RWPE1 (cell line): Measurements from ENCODE around the gene FIGNL2.

Experiments used
- CTCF ChIA-PET: fragments of 350-600 bp; sonication (Branson Sonifier 250); formaldehyde crosslinking; extraction: SDS; loops from one replicate; lab custom pipeline; 2021; lab: Yijun Ruan, JAX
- POLR2A ChIA-PET: fragments of 400-600 bp; formaldehyde crosslinking; extraction: SDS; loops from one replicate; lab custom pipeline; 2020; ENCODE audit warnings: antibody characterized with exemption; ENCODE audit not compliant: low non-redundant PET; lab: Yijun Ruan, JAX
- DNase-seq: peaks from one replicate; pipeline ENCODE4 v3.0.0; 2012; ENCODE audit warnings: low spot score
- H3K27ac ChIP-seq: fragments of 450-650 bp; 2 replicates; pipeline ENCODE4 v1.5.1; 2017
- TF ChIP-seq, protein P1 (sequence below): fragments of 450-650 bp; conservative IDR thresholded peaks from 2 replicates; pipeline ENCODE4 v1.5.1; 2017; ENCODE audit warnings: low read depth, mild to moderate bottlenecking

FIGNL2 gene

DNA sequence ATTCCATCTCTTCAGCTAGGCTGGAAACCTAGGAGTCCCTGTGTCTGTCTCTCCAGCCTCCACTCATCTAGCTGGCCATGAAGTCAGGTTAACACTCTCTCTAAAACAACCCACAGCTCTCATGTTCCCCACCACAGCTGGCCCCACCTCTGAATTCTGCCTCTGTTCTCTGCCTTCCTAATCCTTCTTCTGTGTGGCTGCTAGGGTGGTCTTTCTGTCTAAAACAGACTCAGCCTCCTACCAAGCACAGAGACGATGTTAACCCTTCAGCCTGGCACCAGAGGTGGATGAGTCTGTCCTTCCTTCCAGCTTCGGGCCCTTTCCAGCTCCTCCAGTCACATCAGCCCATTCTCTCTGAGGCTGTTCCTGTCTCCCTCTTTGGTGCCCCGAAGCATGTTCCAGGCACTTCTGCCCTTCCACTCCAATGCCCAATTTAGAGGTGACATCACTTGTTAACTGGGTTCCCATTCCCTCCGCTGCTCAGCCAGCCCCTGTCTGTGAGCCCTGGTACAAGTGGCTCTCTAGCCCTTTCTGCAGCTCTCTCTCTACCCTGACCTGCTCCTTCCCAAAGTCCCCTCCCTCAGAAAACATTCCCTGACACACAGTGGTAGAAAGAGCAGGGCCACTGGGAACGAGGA is 9.1 kb downstream of the FIGNL2 start:
- POLR2A ChIA-PET: no interaction called here
- CTCF ChIA-PET: interaction anchor here (0.7 kb wide), 1 partner anchor 994 kb away, joined by 3 read pairs; no protein-coding TSS in a partner anchor
- DNase-seq: no peak
- TF ChIP-seq, protein P1, sequence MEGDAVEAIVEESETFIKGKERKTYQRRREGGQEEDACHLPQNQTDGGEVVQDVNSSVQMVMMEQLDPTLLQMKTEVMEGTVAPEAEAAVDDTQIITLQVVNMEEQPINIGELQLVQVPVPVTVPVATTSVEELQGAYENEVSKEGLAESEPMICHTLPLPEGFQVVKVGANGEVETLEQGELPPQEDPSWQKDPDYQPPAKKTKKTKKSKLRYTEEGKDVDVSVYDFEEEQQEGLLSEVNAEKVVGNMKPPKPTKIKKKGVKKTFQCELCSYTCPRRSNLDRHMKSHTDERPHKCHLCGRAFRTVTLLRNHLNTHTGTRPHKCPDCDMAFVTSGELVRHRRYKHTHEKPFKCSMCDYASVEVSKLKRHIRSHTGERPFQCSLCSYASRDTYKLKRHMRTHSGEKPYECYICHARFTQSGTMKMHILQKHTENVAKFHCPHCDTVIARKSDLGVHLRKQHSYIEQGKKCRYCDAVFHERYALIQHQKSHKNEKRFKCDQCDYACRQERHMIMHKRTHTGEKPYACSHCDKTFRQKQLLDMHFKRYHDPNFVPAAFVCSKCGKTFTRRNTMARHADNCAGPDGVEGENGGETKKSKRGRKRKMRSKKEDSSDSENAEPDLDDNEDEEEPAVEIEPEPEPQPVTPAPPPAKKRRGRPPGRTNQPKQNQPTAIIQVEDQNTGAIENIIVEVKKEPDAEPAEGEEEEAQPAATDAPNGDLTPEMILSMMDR: no peak
- H3K27ac ChIP-seq: no peak overlapping the region

DNA sequence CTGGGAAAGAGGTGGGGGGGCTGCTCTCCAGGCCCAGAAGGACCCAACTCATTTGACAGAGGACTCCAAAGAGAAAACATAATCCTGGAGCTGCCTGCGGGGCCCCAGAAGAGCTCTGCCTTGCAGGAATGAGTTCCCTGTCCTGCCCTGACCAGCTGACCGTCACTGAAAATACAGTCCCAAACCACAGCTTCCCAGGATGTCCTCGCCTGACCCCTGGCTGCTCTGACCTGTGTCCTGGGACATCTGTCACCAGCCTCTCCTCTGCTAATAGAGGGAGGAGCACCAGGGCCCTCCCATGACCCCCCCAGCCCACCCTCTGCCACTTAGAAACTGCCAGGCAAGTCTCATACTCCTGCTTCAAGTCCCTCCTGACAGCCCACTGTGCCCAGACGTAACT is 9.8 kb downstream of the FIGNL2 start:
- ChIA-PET POLR2A (no interaction called here), CTCF (interaction anchor here (0.7 kb wide), 1 partner anchor 995 kb away, joined by 3 read pairs; no protein-coding TSS in a partner anchor)
- TF ChIP-seq, protein P1: no peak
- DNase-seq: no peak
- no peak overlapping the region for H3K27ac ChIP-seq

DNA sequence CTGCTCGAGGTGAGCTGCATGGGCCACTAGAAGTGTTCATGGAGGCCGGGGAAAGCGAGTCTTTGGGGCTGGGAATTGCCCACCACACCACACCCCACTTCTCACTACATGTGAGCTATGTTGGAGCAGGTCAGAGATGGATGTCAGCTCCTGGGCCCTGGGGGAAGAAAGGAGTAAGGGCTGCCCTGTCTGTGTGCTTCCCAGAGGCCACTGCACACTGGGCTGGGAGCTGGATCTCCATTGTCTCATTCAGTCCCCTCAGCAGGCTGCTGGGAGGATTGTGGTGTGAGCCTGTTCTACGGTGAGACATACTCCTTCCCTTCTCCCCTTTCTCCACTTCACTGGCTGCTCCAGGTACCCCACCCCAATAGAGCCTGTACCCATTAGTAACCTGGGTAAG is 10.5 kb downstream of the FIGNL2 start:
- POLR2A ChIA-PET: no interaction called here
- CTCF ChIA-PET: no interaction called here
- no peak overlapping the region for H3K27ac ChIP-seq
- DNase-seq: no peak
- TF ChIP-seq, protein P1: no peak

DNA sequence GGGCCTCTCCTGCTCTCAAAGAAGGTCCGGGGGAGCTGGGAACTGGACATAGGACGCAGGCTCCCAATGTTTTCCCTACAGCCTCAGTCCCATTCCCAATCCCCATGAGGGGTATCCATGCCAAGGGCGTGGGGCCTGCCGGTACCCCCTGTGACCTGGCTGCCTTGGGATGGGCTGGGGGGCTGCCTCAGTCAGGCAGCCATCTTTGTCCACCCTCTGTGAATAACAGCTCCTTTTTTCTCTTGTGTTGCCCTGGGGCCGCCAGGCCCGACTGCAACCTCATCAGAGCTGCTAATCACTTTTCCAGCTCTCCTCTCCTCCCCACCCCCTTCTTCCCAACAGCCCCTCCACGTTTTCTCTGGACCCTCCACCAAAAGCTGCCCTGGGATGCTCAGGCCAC is 11.2 kb downstream of the FIGNL2 start:
- CTCF ChIA-PET: interaction anchor here (0.5 kb wide), 1 partner anchor 713 kb away, joined by 13 read pairs; no protein-coding TSS in a partner anchor
- no peak for DNase-seq
- POLR2A ChIA-PET: no interaction called here
- no peak overlapping the region for H3K27ac ChIP-seq
- TF ChIP-seq, protein P1: no peak

DNA sequence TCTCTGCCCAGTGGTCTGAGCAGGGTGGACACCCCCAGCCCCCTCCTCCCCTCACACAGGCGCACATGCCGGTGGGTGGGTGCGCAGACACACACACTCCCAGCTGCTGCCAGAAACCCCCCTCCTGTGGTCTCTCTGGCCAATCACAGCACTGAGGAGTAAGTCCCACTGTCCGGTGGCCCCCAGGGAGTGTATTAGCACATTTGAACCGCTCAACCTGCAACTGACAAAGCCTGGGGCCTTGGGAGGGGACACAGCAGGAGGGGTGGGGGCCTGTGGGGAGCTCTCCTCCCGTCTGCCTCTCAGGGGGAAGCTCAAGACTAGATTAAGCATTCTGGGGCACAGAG is 11.7 kb downstream of the FIGNL2 start:
- TF ChIP-seq, protein P1: no peak
- H3K27ac ChIP-seq: no peak overlapping the region
- CTCF ChIA-PET: interaction anchor here (0.5 kb wide), 1 partner anchor 713 kb away, joined by 13 read pairs; no protein-coding TSS in a partner anchor
- DNase-seq: no peak
- POLR2A ChIA-PET: no interaction called here

DNA sequence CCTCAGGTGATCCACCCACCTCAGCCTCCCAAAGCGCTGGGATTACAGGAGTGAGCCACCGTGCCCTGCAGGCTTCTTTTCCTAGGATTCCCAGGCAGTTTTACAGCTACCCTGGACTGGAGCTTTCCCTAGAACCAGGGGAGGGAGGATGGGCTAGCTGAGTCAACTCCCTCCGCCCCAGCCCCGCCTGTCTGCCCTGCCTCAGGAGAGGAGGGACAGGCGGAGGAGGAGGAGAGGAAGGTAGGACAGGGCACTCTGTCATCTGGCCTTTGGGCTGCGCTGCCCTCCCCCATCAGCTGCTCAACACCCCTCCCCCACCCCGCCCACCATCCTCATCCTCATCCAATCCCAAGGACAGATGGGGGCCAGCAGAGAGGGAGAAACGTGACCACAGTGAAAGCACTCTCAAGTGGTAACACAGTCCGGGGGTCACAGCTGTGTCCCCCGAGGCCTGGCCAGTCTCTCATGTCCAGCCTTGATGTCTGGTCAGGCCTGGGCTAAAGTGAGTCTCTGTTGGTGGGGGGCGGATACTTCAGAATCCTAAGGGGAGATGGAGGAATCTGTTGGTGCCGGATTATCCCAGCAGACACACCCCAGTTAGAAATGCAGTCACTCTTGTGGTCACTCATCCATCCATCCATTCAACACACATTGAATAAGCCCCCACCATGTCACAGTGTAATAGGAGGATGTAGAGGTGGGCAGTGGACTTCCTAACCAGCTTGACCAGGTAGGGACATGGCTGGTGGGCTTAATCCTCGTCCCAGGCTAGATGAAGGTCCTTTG is 12.3 kb downstream of the FIGNL2 start:
- ChIA-PET POLR2A (no interaction called here), CTCF (interaction anchor here (0.5 kb wide), 2 partner anchors 246 to 712 kb away, joined by 3 to 13 read pairs; no protein-coding TSS in a partner anchor)
- peak; percentile 46 for DNase-seq
- TF ChIP-seq, protein P1: no peak
- H3K27ac ChIP-seq: no peak overlapping the region
